HG03469 (cell line): ENCODE measurements around the gene TTC17.
"Not testable (repeated sequence)": the region's sequence is repeated elsewhere in the genome, so short reads cannot be mapped to it uniquely, and the experiment has no call there.

Experiments
- ATAC-seq: cut with Tn5 transposase; IDR thresholded peaks from one replicate; pipeline ENCODE4 v1.9.1; 2021; ENCODE audit warnings: mild to moderate bottlenecking, moderate library complexity, moderate number of reproducible peaks; ENCODE audit not compliant: unreplicated experiment

The TTC17 gene

DNA sequence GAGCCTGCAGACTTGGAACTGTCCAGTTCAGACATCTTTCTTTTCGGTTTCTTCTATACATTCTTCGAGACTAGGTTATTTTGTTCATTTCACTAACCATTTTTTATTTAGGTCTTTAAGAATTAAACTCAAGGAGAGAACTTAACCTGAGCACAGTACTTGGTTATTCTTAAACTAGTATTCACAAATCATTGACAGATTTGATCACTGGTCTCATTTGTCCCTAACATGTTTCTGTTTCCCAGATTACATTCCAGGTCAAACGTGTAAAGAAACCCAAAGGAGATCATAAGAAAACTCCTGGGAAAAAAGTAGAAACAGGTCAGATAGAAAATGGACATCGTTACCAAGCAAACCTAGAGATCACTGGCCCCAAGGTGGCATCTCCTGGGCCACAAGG lies 85.1 kb downstream of the TTC17 start:
- no peak for ATAC-seq

DNA sequence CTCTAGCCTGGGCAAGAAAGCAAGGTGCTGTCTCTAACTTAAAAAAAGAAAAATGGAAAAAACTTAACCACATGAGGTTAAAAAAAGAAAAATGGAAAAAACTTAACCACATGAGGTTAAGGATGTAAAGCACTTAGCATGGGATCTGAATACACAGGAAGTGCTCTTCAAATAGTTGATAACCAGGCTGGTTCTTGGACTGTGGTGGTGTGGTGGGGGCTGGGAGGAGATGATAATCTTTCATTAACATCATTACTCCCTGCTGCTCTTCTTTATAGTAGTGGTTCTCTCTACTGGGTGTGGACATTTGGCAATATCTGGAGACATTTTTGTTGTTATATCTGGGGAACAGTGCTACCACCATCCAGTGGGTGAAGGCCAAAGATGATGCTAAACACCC lies 88.4 kb downstream of the TTC17 start:
- no peak for ATAC-seq

DNA sequence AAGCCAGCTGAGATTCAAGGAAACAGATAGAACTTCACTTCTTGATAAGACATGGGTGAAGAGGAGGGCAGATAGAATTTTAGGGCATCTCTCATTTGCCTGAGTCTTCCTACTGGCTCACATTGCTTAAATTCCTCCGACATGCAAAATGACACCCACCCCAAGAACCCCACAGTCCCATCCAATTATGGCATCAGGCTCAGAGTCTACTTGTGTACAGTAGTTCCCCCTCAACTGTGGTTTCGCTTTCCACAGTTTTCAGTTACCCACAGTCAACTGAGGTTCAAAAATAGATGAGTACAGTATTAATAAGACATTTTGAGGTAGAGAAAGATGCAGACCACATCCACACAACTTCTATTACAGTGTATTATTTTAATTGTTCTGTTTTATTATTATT lies 99.8 kb downstream of the TTC17 start:
- ATAC-seq = no peak

DNA sequence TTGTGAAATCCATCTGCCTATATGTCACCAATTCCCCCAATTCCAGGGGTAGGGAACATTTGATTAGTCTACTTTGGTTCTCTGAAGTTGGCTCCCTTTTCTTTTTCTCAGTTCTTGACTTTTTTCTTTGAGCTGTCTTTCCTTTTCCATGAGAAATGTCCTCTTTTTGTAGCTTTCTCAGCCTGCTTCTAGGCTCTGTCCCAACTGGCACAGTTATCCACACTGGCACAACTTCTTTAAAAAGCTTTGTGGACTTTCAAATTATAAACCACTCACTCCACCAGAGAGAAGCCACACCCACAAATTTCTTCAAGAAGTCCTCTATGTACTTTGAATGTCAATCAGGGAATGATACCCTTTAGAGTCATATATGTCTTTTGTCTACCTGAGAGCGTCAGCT lies 100.5 kb downstream of the TTC17 start:
- ATAC-seq = no peak

DNA sequence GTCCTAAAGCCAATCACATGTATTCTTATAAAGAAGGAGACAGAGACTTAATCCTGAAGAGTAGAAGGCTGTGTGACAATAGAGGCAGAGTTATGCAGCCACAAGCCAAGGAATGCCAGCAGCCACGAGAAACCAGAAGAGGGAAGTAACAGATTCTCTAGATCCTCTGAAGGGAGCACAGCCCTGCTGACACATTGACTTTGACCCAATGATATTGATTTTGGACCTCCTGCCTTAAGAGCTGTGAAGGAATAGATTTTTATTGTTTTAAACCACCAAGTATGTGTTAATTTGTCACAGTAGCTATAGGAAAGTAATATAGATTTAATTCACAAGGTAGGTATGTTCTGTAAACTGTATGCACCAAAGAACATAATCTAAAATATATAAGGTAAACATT lies 103.6 kb downstream of the TTC17 start:
- no peak for ATAC-seq

DNA sequence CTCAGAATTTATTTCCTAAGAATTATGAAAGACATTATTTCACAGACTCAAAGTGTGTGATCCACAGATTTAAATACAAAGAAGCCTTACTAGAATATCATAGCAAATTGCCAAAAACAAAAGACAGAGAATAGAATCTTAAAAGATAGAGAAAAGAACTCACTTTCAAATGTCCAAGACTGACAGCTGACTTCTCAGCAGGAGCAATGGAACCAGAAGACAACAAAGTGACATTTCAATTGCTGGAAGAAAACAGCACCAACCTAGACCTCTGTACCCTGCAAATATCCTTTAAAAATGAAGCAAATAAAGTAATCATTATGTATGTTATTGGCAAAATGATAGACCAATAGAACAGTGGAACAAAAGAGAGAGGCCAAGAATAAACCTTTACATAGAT lies 109.2 kb downstream of the TTC17 start:
- no peak for ATAC-seq

DNA sequence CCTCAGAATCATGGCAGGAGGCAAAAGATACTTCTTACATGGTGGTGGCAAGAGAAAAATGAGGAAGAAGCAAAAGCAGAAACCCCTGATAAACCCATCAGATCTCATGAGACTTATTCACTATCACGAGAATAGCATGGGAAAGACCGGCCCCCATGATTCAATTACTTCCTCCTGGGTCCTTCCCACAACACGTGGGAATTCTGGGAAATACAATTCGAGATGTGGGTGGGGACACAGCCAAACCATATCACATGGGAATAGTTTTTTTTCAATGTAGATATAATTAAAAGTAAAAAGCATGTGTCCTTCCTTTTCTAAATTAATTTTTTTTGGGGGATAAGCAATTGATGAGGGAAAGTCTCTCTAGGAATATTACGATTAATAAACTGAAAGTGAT lies 118.8 kb downstream of the TTC17 start:
- not testable (repeated sequence) for ATAC-seq

DNA sequence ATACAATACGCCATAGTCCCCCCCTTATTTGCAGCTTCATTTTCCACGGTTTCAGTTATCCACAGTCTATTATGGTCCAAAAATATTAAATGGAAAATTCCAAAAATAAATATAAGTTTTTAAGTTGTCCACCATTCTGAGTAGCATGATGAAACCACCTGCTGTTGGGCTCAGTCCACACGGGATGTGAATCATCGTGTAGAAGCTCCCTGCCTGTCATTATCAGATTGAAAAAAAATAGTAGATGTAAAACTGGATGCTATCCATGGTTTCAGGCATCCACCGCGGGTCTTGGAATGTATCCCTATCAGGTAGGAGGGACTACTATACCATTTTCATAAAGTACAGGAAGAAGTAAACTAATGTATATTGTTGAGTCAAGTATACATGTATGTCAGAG lies 127.4 kb downstream of the TTC17 start:
- ATAC-seq = no peak

DNA sequence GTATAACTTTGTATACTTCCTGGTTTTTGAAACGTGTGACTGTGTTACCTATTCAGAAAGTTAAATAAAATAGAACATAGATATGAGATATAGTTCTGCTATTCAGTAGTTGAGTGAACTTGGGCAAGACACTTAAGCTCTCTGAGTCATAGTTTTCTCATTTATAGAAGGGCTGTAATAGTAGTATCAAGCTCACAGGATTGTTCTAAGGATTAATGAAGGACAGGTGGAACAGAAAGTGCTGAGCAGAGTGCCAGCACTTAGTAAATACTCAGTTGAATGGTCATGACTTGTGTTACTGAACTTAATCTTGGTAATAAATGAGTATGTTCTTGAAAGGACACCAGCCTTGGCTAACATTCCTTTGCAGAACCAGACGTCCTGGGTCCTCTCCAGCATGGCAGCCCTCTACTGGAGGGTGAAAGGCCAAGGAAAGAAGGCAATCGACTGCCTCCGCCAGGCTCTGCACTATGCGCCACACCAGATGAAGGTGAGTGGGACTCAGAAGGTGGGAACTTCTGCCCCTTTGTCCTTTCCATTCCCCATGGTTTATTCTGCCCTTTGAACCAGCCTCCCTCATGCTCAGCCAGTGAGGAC lies 131.2 kb downstream of the TTC17 start:
- ATAC-seq = no peak

DNA sequence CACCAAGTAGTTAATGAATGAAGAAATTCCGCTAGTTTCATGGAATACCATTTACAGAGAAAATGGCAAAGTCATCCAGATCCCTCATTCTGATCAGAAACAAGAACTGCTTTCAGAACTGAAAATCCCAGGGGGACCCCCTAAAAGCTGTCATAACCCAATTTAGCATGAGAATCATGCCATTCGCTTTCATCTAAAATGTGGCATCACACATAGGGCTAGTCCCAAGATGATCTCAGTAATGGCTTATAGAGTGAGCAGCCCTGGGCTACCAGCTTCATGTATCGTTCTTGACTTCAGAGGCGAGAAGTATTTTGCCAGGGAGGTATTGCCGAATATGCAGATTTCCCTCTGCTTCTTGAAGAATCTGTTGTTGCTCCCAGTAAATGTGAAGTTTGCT lies 134.0 kb downstream of the TTC17 start:
- no peak for ATAC-seq

DNA sequence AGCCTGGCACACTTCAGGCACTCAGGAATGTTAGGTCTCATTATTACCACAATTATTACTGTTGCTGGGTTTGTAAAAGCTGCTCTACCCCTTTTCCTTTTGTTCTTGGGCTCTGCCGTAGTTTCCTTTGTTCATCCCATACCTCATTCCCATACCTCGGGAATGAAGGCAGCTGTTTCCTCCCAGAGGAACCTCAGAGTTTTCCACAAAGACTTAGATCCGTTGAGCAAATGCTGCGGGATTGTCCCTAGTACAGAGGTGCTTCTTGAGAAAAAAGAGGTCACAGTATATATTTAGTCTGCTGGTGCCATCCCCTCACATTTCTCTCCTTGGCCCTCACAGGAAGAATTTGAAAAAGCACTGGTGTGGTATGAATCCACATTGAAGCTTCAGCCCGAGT lies 134.7 kb downstream of the TTC17 start:
- no peak for ATAC-seq

DNA sequence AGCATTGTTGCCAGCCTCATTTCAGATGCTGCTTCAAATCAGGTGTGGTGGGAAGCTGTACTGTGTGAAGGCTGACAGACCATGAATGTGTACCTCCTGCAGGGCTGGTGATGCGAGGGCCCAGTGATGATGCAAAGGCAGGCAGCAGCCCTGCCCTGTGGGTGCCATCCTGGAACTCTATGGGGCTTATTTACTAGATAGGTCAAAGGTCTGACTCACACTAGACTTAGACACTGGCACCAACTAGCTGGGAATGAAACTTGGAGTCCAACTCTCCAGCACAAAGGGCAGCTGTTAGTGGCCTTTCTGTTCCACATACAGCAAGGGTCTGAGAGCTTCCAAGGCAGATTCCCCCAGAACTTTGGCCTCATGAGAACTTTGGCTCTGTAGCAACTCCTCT lies 138.4 kb downstream of the TTC17 start:
- no peak for ATAC-seq

DNA sequence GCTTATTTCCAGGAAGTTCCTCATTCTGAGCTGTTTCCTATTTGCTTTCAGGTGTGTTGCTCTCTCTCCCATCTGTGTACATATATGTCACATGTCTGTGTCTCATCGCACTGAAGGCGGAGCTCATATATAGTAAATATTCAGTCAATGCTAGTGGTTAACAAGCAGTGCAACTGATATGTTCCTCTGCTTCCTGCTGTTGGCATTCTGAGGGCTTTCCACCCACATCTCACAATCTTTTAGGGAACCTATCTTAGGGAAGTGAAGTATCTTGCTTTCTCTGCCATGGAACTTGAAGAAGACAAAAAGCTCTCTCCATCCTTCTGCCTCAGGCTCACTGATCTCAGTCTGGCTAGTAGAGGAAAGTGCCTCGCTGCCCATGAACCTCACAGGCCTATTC lies 139.8 kb downstream of the TTC17 start:
- ATAC-seq = no peak

DNA sequence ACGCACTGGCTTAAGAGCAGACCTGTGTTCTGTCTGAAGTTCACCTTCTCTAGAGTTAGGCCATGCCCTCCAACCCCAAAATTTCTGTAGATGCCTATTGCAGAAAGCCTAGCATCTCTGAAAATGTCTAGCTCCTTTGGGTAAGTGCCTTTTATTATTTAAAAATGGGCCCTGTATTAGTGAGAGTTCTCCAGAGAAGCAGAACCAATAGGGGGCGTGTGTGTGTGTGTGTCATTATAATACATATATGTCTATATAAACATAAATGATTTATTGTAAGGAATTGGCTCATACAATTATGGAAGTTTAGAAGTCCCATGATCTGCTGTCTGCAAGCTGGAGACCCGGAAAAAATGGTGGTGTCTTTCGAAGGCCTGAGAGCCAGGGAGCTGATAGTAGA lies 144.7 kb downstream of the TTC17 start:
- no peak for ATAC-seq

DNA sequence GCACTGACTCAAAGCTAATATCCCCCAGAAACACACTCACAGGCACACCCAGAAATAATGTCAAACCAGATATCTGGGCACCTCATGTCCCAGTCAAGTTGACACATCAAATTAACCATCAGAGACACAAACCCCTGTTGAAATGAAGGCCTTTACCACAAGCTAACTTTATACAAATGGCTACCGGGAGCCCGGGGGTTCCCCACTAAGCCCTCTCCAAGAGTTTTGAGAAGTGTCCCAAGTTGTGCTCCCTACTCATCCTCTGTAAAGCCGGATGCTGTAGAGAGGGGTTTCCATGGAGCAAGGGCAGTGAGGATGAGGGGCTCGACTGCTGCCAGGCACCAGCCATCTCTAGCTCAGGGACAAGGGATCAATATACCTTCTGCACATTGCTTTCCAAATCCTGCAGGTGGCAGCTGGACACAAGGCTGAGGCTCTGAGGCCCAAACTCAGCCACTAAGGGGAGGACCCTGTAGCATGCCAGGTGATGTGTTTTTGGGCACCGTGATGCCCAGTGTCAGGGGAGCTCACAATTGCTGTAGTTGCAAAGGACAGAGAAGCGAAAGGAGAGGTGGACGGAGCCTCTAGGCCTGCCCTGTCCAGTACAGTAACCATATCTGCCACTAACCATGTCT lies 145.7 kb downstream of the TTC17 start:
- ATAC-seq = no peak

DNA sequence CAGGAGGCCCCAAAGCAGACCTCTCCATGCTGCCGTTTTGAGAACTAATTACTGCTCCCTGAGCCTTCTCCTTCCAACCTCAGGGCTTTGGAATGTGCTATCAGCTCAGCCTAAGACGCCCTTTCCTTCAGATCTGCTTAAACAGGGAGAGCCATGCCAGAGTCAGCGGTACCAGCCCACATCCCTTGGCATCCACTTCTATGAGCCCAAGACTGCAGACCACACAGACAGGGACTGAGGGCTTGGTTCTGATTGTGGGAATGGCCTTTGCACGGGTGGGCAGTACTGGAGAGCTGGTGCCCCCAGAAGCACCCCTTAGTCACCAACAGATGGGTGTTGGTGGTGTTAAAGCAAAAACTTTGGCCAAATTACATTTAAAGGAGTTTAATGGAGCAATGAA lies 146.5 kb downstream of the TTC17 start:
- no peak for ATAC-seq

DNA sequence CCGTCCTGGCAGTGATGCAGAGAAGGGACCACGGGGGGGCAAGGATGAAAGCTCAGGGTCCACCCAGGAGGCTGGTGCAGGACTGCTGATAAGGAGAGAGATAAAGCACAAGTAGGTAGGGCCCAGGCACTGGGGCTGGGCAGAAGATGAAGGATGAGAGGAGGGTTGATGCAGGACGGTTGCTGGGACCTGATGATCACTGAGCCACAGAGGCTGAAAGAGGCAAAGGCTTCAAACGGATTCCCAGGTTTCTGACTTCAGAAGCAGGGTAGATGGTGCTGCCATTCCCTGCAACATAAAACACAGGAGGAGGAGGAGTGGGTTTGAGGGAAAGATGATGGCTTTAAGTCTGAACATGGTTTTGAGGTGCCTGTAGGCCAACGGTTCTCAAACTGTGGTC lies 148.5 kb downstream of the TTC17 start:
- ATAC-seq = no peak

DNA sequence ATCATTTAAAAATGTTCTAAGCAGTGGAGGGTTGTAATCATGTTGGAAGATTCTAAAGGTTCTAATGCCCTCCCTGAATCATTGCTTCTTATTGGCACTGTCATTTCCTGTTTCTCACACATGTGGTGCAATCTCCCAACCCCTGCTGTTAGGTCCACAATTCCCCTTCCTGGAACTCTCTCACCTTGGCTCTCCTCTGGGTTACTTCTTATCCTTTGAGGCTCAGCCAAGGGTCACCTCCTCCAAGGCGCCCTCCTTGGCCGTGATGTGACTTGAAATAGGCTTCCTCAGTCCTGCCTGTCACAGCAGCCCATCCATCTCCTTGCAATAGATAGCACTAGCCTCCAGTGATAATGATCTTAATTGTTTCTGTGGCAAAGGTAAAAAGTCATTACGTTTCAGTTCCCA lies 149.8 kb downstream of the TTC17 start:
- ATAC-seq = no peak

DNA sequence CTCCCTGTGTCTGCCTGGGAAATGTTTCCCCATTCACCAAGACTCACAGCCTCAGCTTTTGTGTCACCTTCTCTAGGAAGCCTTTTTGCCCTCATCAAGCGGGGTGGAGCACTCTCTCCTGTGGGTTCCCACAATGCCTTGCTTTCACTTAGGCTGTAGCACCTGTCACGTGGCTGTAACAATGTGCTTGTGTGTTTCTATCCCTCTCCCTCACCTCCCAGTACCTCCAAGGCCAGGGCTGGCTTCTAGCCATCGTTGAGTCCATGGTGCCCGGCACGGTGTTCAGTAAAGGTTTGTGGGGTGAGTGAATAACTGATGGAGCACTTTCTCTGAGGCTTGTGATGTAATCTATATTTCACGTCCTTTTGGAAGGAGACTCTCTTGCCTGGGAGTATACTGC lies 153.2 kb downstream of the TTC17 start:
- no peak for ATAC-seq

DNA sequence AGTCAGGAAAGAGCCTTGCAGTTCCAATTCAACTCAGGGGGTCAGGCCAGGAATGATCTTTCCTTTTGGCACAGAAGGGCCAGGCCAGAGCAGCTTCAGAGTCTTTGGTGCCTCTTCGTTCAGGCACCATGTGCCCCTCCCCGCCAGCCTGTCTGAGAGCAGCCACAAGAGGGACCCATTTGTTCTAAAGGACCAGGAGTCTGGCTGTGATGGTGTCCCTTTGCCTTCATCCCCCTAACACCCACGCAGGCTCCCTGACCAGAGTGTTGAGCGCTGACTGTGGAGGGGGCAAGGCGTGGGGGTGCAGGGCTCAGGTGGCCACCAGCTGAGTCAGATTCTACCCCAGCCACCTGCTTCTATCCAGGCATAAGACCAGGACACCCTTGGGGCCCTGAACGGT lies 156.4 kb downstream of the TTC17 start:
- no peak for ATAC-seq

DNA sequence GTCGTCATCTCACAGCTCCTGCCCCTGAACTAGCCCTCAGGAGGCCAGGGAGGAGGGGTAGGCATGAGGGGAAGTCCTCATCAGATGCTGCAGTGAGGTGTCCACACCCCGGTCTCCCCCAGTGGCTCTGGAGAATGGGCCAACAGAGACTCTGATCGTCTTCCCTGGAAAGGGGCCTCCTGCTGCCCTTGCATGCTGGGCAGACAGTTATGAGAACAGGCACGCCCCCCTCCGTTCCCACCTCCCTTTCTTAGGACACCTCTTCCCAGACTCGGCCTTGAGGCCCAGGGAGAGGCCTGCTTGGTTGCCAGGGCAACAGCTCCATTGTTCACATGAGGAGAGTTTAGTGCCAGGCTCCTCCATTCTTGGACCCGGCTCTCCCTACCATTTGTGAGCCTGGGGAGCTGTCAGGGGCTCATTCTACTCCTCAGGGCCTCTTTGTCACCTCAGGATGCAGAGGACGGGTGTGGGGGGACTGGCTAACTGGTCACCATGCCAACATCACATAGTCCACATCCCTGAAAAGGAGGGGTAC lies 157.7 kb downstream of the TTC17 start:
- ATAC-seq = no peak

DNA sequence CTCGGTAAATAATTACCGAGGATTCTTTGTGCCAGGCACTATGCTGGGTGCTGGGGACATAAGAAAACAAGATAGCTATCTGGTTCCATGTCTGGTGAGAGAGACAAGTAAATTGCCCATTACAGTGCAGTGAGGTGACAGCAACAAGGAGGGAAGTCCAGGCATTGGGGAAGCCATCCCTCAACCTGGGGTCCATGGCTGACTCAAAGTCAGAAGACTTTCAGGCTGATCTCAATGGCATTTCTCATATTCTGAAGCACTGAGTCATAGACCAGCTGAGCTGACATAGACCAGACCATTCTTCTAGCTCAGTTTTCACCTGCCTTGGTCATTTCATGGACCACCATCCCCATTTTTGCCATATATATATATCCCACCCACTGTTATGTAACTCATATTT lies 158.8 kb downstream of the TTC17 start:
- no peak for ATAC-seq
